Measurements from ENCODE around the gene ADRA2C. TPM values are rescaled to one million over a fixed set of nuclear protein-coding genes. Genes with fewer than 3 reads are reported as not detected.

ADRA2C gene
- total RNA-seq, 2 experiments from 2014 or later = not detected

- Mint-ChIP-seq H3K4me1 (ENCODE audit: low read depth) (no peaks in the 10 kb centered on the region), H3K27ac (no peak overlapping the region)
Observed at GRCh38 chr4:3788366-3788660, 22.1 kb downstream of the ADRA2C start.

GRCh38 chr4:3789587-3789986 lies 23.4 kb downstream of the ADRA2C start:
- H3K27ac Mint-ChIP-seq = no peak overlapping the region
- peaks cover 13% of the 10 kb centered on the region for H3K27me3 Mint-ChIP-seq (ENCODE audit: low read depth)
- H3K9me3 Mint-ChIP-seq = no peaks in the 10 kb centered on the region
- intact Hi-C loops (cut with micrococcal nuclease) = no loop called here
- no peaks in the 10 kb centered on the region for H3K4me1 Mint-ChIP-seq (ENCODE audit: low read depth)
- no peak for DNase-seq
- no peak overlapping the region for H3K4me3 Mint-ChIP-seq
- H3K36me3 Mint-ChIP-seq (ENCODE audit: low read depth) = no peaks in the 10 kb centered on the region
- CTCF ChIA-PET = no interaction called here

More at GRCh38 chr4:3788366-3788660, 22.1 kb downstream of the ADRA2C start:
- intact Hi-C loops (cut with micrococcal nuclease) = no loop called here
- no peak for DNase-seq
- Mint-ChIP-seq H3K9me3 (no peaks in the 10 kb centered on the region), H3K4me3 (no peak overlapping the region), H3K36me3 (ENCODE audit: low read depth) (no peaks in the 10 kb centered on the region), H3K27me3 (ENCODE audit: low read depth) (peaks cover 13% of the 10 kb centered on the region)
- CTCF ChIA-PET = no interaction called here

- intact Hi-C loops (cut with micrococcal nuclease) = no loop called here
- CTCF ChIA-PET = no interaction called here
- H3K27ac Mint-ChIP-seq = no peak overlapping the region
- peaks cover 4% of the 10 kb centered on the region for H3K9me3 Mint-ChIP-seq
- DNase-seq = no peak
- no peak overlapping the region for H3K4me3 Mint-ChIP-seq
- peaks cover 13% of the 10 kb centered on the region for H3K27me3 Mint-ChIP-seq (ENCODE audit: low read depth)
- no peaks in the 10 kb centered on the region for H3K4me1 Mint-ChIP-seq (ENCODE audit: low read depth)
- no peaks in the 10 kb centered on the region for H3K36me3 Mint-ChIP-seq (ENCODE audit: low read depth)
Observed at GRCh38 chr4:3790006-3790561, 23.9 kb downstream of the ADRA2C start.

- intact Hi-C loops (cut with micrococcal nuclease) = no loop called here
- Mint-ChIP-seq H3K27me3 (ENCODE audit: low read depth) (peaks cover 13% of the 10 kb centered on the region), H3K4me1 (ENCODE audit: low read depth) (no peaks in the 10 kb centered on the region), H3K27ac (no peak overlapping the region), H3K36me3 (ENCODE audit: low read depth) (no peaks in the 10 kb centered on the region), H3K9me3 (peaks cover 9% of the 10 kb centered on the region), H3K4me3 (no peak overlapping the region)
- no peak for DNase-seq
- CTCF ChIA-PET = no interaction called here
Observed at GRCh38 chr4:3791256-3791655, 25.1 kb downstream of the ADRA2C start.

GRCh38 chr4:3791910-3792542 lies 25.8 kb downstream of the ADRA2C start:
- peak; percentile 60 for DNase-seq
- H3K36me3 Mint-ChIP-seq (ENCODE audit: low read depth) = no peaks in the 10 kb centered on the region
- H3K4me1 Mint-ChIP-seq (ENCODE audit: low read depth) = no peaks in the 10 kb centered on the region
- H3K4me3 Mint-ChIP-seq = no peak overlapping the region
- intact Hi-C loops (cut with micrococcal nuclease) = no loop called here
- peaks cover 13% of the 10 kb centered on the region for H3K27me3 Mint-ChIP-seq (ENCODE audit: low read depth)
- no peak overlapping the region for H3K27ac Mint-ChIP-seq
- H3K9me3 Mint-ChIP-seq = peaks cover 16% of the 10 kb centered on the region
- CTCF ChIA-PET = no interaction called here

GRCh38 chr4:3792813-3793212 lies 26.6 kb downstream of the ADRA2C start:
- CTCF ChIA-PET = no interaction called here
- Mint-ChIP-seq H3K27me3 (ENCODE audit: low read depth) (peaks cover 13% of the 10 kb centered on the region), H3K4me3 (no peak overlapping the region), H3K9me3 (peaks cover 16% of the 10 kb centered on the region), H3K27ac (no peak overlapping the region), H3K36me3 (ENCODE audit: low read depth) (no peaks in the 10 kb centered on the region), H3K4me1 (ENCODE audit: low read depth) (no peaks in the 10 kb centered on the region)
- intact Hi-C loops (cut with micrococcal nuclease) = no loop called here
- no peak for DNase-seq

- no peak for DNase-seq
- H3K27me3 Mint-ChIP-seq (ENCODE audit: low read depth) = peaks cover 13% of the 10 kb centered on the region
- no peaks in the 10 kb centered on the region for H3K4me1 Mint-ChIP-seq (ENCODE audit: low read depth)
- intact Hi-C loops (cut with micrococcal nuclease) = no loop called here
- H3K4me3 Mint-ChIP-seq = no peak overlapping the region
- peaks cover 16% of the 10 kb centered on the region for H3K9me3 Mint-ChIP-seq
- CTCF ChIA-PET = no interaction called here
- no peaks in the 10 kb centered on the region for H3K36me3 Mint-ChIP-seq (ENCODE audit: low read depth)
- H3K27ac Mint-ChIP-seq = no peak overlapping the region
Observed at GRCh38 chr4:3793545-3793944, 27.4 kb downstream of the ADRA2C start.

- DNase-seq = no peak
- CTCF ChIA-PET = no interaction called here
- intact Hi-C loops (cut with micrococcal nuclease) = no loop called here
- Mint-ChIP-seq H3K36me3 (ENCODE audit: low read depth) (no peaks in the 10 kb centered on the region), H3K27ac (no peak overlapping the region), H3K27me3 (ENCODE audit: low read depth) (peaks cover 8% of the 10 kb centered on the region), H3K9me3 (peaks cover 16% of the 10 kb centered on the region), H3K4me3 (no peak overlapping the region), H3K4me1 (ENCODE audit: low read depth) (no peaks in the 10 kb centered on the region)
Observed at GRCh38 chr4:3796960-3797359, 30.8 kb downstream of the ADRA2C start.

- CTCF ChIA-PET = no interaction called here
- intact Hi-C loops (cut with micrococcal nuclease) = no loop called here
- Mint-ChIP-seq H3K27ac (no peak overlapping the region), H3K36me3 (ENCODE audit: low read depth) (no peaks in the 10 kb centered on the region), H3K9me3 (peaks cover 16% of the 10 kb centered on the region), H3K4me1 (ENCODE audit: low read depth) (no peaks in the 10 kb centered on the region), H3K4me3 (no peak overlapping the region), H3K27me3 (ENCODE audit: low read depth) (peaks cover 4% of the 10 kb centered on the region)
- no peak for DNase-seq
Observed at GRCh38 chr4:3797831-3798790, 31.9 kb downstream of the ADRA2C start.

GRCh38 chr4:3799496-3799895 lies 33.3 kb downstream of the ADRA2C start:
- Mint-ChIP-seq H3K27me3 (ENCODE audit: low read depth) (peaks cover 2% of the 10 kb centered on the region), H3K36me3 (ENCODE audit: low read depth) (no peaks in the 10 kb centered on the region), H3K9me3 (peaks cover 16% of the 10 kb centered on the region), H3K27ac (no peak overlapping the region), H3K4me3 (no peak overlapping the region), H3K4me1 (ENCODE audit: low read depth) (no peaks in the 10 kb centered on the region)
- CTCF ChIA-PET = no interaction called here
- intact Hi-C loops (cut with micrococcal nuclease) = no loop called here
- DNase-seq = no peak

GRCh38 chr4:3800351-3800750 lies 34.2 kb downstream of the ADRA2C start:
- no peak for DNase-seq
- Mint-ChIP-seq H3K36me3 (ENCODE audit: low read depth) (no peaks in the 10 kb centered on the region), H3K9me3 (peaks cover 9% of the 10 kb centered on the region), H3K4me3 (no peak overlapping the region), H3K4me1 (ENCODE audit: low read depth) (no peaks in the 10 kb centered on the region), H3K27me3 (ENCODE audit: low read depth) (peaks cover 2% of the 10 kb centered on the region), H3K27ac (no peak overlapping the region)
- CTCF ChIA-PET = no interaction called here
- intact Hi-C loops (cut with micrococcal nuclease) = no loop called here

- intact Hi-C loops (cut with micrococcal nuclease) = no loop called here
- DNase-seq = no peak
- Mint-ChIP-seq H3K27me3 (ENCODE audit: low read depth) (peaks cover 3% of the 10 kb centered on the region), H3K36me3 (ENCODE audit: low read depth) (no peaks in the 10 kb centered on the region), H3K4me3 (no peak overlapping the region), H3K27ac (no peak overlapping the region), H3K9me3 (peaks cover 4% of the 10 kb centered on the region), H3K4me1 (ENCODE audit: low read depth) (no peaks in the 10 kb centered on the region)
- CTCF ChIA-PET = no interaction called here
Observed at GRCh38 chr4:3801521-3801920, 35.3 kb downstream of the ADRA2C start.
